GM23338 (cell line): ENCODE measurements around the gene GSAP. TPM values are rescaled to one million over a fixed set of nuclear protein-coding genes. Genes with fewer than 3 reads are reported as not detected.

Source experiments
- ATAC-seq: fragments of 200-7000 bp; cut with Tn5 transposase; 3 replicates; pipeline ENCODE4 v1.9.1; 2020
- DNase-seq: peaks from one replicate; pipeline ENCODE4 v3.0.0-alpha.2; 2015; ENCODE audit warnings: low spot score
- H2AFZ ChIP-seq: fragments of 200-600 bp; sonication (generic); 2 replicates; pipeline ENCODE4 v1.8.0; 2016; ENCODE audit warnings: antibody characterized with exemption, mild to moderate bottlenecking, moderate library complexity
- H3F3A ChIP-seq: fragments of 200-600 bp; sonication (generic); replicated peaks from 2 replicates; pipeline ENCODE4 v1.8.0; 2017; ENCODE audit warnings: antibody characterized with exemption, mixed run types, low read depth
- H3K27ac ChIP-seq: fragments of 200-600 bp; sonication (generic); 2 replicates; pipeline ENCODE4 v1.6.1; 2016; ENCODE audit warnings: low read depth
- H3K27me3 ChIP-seq: fragments of 200-600 bp; sonication (generic); 2 replicates; pipeline ENCODE4 v1.8.0; 2016; ENCODE audit warnings: mild to moderate bottlenecking, mixed run types, moderate library complexity; ENCODE audit not compliant: insufficient read depth
- H3K36me3 ChIP-seq: fragments of 200-600 bp; sonication (generic); 2 replicates; pipeline ENCODE4 v1.8.0; 2016; ENCODE audit warnings: mild to moderate bottlenecking; ENCODE audit not compliant: insufficient read depth
- H3K4me1 ChIP-seq: fragments of 200-600 bp; sonication (generic); 2 replicates; pipeline ENCODE4 v1.8.0; 2016; ENCODE audit warnings: mild to moderate bottlenecking, moderate library complexity; ENCODE audit not compliant: insufficient read depth
- H3K4me2 ChIP-seq: fragments of 200-600 bp; sonication (generic); 2 replicates; pipeline ENCODE4 v1.7.1; 2017; ENCODE audit warnings: mixed run types
- H3K4me3 ChIP-seq: fragments of 200-600 bp; sonication (generic); 2 replicates; pipeline ENCODE4 v1.6.1; 2016; ENCODE audit warnings: mixed run types
- H3K79me2 ChIP-seq: fragments of 200-600 bp; sonication (generic); replicated peaks from 2 replicates; pipeline ENCODE4 v1.8.0; 2017; ENCODE audit warnings: mild to moderate bottlenecking; ENCODE audit not compliant: insufficient read depth
- H3K9me2 ChIP-seq: fragments of 200-600 bp; sonication (generic); 2 replicates; pipeline ENCODE4 v1.8.0; 2017; ENCODE audit not compliant: insufficient read depth
- H4K20me1 ChIP-seq: fragments of 200-600 bp; sonication (generic); replicated peaks from 2 replicates; pipeline ENCODE4 v1.8.0; 2017; ENCODE audit warnings: mild to moderate bottlenecking; ENCODE audit not compliant: insufficient read depth
- H3K27ac Mint-ChIP-seq: 2 replicates; pipeline ENCODE4 v1.8.0; 2020; ENCODE audit warnings: inconsistent platforms, mild to moderate bottlenecking, moderate library complexity, mixed read lengths
- H3K27me3 Mint-ChIP-seq: 3 replicates; pipeline ENCODE4 v1.8.0; 2022; ENCODE audit warnings: low read depth, mild to moderate bottlenecking, moderate library complexity, mixed read lengths, inconsistent platforms; ENCODE audit not compliant: insufficient read depth, poor library complexity
- H3K36me3 Mint-ChIP-seq: 3 replicates; pipeline ENCODE4 v1.8.0; 2021; ENCODE audit warnings: low read depth, mild to moderate bottlenecking, inconsistent platforms, moderate library complexity, mixed read lengths
- H3K4me1 Mint-ChIP-seq: 3 replicates; pipeline ENCODE4 v1.8.0; 2020; ENCODE audit warnings: mild to moderate bottlenecking, inconsistent platforms, mixed read lengths
- H3K4me3 Mint-ChIP-seq: 3 replicates; pipeline ENCODE4 v1.8.0; 2021; ENCODE audit warnings: moderate library complexity, mild to moderate bottlenecking, inconsistent platforms, mixed read lengths
- H3K9me3 Mint-ChIP-seq: 3 replicates; pipeline ENCODE4 v1.8.0; 2020; ENCODE audit warnings: moderate library complexity, mild to moderate bottlenecking, inconsistent platforms, mixed read lengths
- CREB1 ChIP-seq: fragments of 250-450 bp; sonication (Bioruptor Pico); IDR thresholded peaks from 2 replicates; pipeline ENCODE4 v1.5.0; 2020; ENCODE audit warnings: low read depth, mild to moderate bottlenecking, moderate library complexity
- ETS1 ChIP-seq: IDR thresholded peaks from 2 replicates; pipeline ENCODE4 v1.6.1; 2016; ENCODE audit warnings: antibody characterized with exemption
- EZH2 ChIP-seq: fragments of 200-600 bp; sonication (generic); IDR thresholded peaks from one replicate; pipeline ENCODE4 v1.8.0; 2017; ENCODE audit warnings: antibody characterized with exemption, mild to moderate bottlenecking, low read depth; ENCODE audit not compliant: unreplicated experiment
- EZH2phosphoT487 ChIP-seq: fragments of 200-600 bp; sonication (generic); IDR thresholded peaks from one replicate; pipeline ENCODE4 v1.8.1; 2018; ENCODE audit warnings: antibody characterized with exemption; ENCODE audit not compliant: unreplicated experiment
- JUNB ChIP-seq: IDR thresholded peaks from one replicate; pipeline ENCODE4 v1.6.1; 2016; ENCODE audit warnings: antibody characterized with exemption; ENCODE audit not compliant: unreplicated experiment
- NANOG ChIP-seq: IDR thresholded peaks from 2 replicates; pipeline ENCODE4 v1.6.1; 2016; ENCODE audit warnings: antibody characterized with exemption, borderline replicate concordance
- POLR2AphosphoS5 ChIP-seq: IDR thresholded peaks from 2 replicates; pipeline ENCODE4 v1.6.1; 2016; ENCODE audit warnings: antibody characterized with exemption, low read depth
- REST ChIP-seq: IDR thresholded peaks from one replicate; pipeline ENCODE4 v1.6.1; 2018; ENCODE audit warnings: antibody characterized with exemption; ENCODE audit not compliant: unreplicated experiment
- STAT1 ChIP-seq: IDR thresholded peaks from one replicate; pipeline ENCODE4 v1.6.1; 2016; ENCODE audit warnings: antibody characterized with exemption; ENCODE audit not compliant: unreplicated experiment
- ZNF114 ChIP-seq: fragments of 250-450 bp; sonication (Bioruptor Pico); IDR thresholded peaks from 2 replicates; pipeline ENCODE4 v1.5.0; 2020; ENCODE audit warnings: mild to moderate bottlenecking, moderate library complexity
- ZNF331 ChIP-seq: fragments of 250-450 bp; sonication (Bioruptor Pico); IDR thresholded peaks from 2 replicates; pipeline ENCODE4 v1.5.0; 2020; ENCODE audit warnings: low read depth, mild to moderate bottlenecking, moderate library complexity
- polyA plus RNA-seq: library from polyadenylated mRNA; unstranded; fragments of >200 nt; fragmentation: Nextera tagmentation; extraction: Ambion mirVana; gene quantifications from 2 replicates; pipeline ENCODE4 v1.2.1, GENCODE V29; 2016
- total RNA-seq: library from RNA; depleted of rRNA; stranded (reverse); fragments of >200 nt; shearing (Covaris generic); gene quantifications from 2 replicates; pipeline ENCODE4 v1.2.3, GENCODE V29; 2014
- TF ChIP-seq, protein P1 (sequence below), 2 experiments: fragments of 200-600 bp in 1 of 2; sonication (generic) in 1 of 2; conservative IDR thresholded peaks; 2 replicates each; pipeline versions ENCODE4 v1.5.1 to v1.6.1; 2016 to 2017; ENCODE audit warnings: antibody characterized with exemption in 2 of 2, low read depth in 2 of 2, mild to moderate bottlenecking in 2 of 2, moderate library complexity in 1 of 2

Gene GSAP
- total and polyA plus RNA-seq, 2 experiments from 2014 or later, result 0.63 to 1.1 TPM

DNA sequence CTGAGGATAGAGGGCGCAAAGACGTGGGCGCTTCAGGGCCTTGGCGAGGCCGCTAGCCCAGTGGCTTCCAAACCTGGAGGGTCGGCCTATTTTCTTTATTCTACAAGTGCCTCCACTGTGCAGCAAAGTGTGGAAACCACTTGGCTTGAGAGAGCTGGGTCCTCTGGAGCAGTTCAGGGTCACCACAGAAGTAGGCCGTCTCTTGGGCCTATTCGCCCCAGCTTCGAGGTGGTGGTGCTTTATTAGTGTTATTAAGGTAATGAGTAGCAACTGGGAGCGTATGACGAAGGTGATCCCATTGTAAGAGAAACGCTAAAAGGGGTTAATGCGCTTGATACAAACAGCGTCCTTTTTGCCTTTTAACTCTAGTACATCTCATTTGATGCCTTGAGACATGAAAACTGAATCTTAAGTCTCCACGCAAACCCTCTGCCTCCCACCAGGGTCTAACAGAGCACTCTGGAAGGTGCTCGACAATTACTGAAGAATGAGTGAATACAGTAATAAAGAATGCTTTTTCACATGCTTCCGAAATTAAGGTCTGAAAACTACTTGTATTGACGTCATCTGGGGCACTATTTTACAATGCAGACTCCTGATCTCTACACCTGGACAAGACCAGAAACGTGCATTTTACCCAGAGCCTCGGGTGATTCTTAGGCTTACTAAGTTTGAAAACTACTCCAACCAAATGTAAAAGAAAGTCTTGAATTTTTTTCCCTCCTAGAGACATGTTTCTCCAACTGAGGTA is 647 bp upstream of the GSAP start:
- peak; percentile 24 for ATAC-seq
- peaks cover 22% of the 10 kb centered on the region for H3K27me3 Mint-ChIP-seq

DNA sequence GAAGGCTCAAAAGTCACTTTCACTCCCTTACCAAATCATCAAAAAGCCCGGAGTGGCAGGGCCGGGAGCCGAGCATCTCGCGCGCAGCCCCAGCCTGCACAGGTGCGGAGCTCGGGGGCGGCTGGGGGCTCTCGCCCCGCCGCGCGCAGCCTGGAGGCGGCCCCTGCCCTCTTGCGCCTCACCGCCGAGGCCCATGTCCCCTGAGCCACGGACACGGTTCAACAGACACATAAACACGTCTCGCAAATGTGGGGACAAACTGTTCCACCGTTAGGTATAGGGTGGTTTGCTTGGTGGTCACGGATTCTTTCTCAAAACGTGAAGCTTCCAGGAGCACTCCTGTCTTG is 700 bp downstream of the GSAP start:
- no peak overlapping the region for H3K27ac Mint-ChIP-seq
- peak overlapping the region; percentile 87 for H2AFZ ChIP-seq
- no peak for TF ChIP-seq ZNF331 (CRISPR knock-in tag)
- TF ChIP-seq EZH2phosphoT487, result no peak
- no peak for TF ChIP-seq STAT1
- no peak for TF ChIP-seq REST
- TF ChIP-seq ZNF114, result no peak
- TF ChIP-seq JUNB, result no peak
- no peak for TF ChIP-seq EZH2
- TF ChIP-seq, protein P1, sequence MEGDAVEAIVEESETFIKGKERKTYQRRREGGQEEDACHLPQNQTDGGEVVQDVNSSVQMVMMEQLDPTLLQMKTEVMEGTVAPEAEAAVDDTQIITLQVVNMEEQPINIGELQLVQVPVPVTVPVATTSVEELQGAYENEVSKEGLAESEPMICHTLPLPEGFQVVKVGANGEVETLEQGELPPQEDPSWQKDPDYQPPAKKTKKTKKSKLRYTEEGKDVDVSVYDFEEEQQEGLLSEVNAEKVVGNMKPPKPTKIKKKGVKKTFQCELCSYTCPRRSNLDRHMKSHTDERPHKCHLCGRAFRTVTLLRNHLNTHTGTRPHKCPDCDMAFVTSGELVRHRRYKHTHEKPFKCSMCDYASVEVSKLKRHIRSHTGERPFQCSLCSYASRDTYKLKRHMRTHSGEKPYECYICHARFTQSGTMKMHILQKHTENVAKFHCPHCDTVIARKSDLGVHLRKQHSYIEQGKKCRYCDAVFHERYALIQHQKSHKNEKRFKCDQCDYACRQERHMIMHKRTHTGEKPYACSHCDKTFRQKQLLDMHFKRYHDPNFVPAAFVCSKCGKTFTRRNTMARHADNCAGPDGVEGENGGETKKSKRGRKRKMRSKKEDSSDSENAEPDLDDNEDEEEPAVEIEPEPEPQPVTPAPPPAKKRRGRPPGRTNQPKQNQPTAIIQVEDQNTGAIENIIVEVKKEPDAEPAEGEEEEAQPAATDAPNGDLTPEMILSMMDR (conservative IDR thresholded peaks at IDR 0.05; ENCODE audit: low read depth in 2 of 2), result no peak
- TF ChIP-seq CREB1 (CRISPR knock-in tag), result no peak
- TF ChIP-seq ETS1, result no peak
- TF ChIP-seq NANOG, result no peak
- no peak for TF ChIP-seq POLR2AphosphoS5

More for the DNA sequence above, 647 bp upstream of the GSAP start:
- Histone ChIP-seq H3K27me3 (peaks cover 34% of the 10 kb centered on the region), H3K36me3 (no peaks in the 10 kb centered on the region), H2AFZ (peak overlapping the region; percentile 92), H3F3A (peaks cover 19% of the 10 kb centered on the region; the same call in 1 of the 2 replicates), H3K4me2 (peak overlapping the region; percentile 88), H3K4me3 (peak overlapping the region; percentile 64), H3K27ac (no peak overlapping the region), H4K20me1 (no peaks in the 10 kb centered on the region), H3K79me2 (no peaks in the 10 kb centered on the region), H3K4me1 (peaks cover 37% of the 10 kb centered on the region), H3K9me2 (no peaks in the 10 kb centered on the region)
- peak overlapping the region; percentile 66 for H3K4me3 Mint-ChIP-seq
- H3K9me3 Mint-ChIP-seq, result no peaks in the 10 kb centered on the region
- TF ChIP-seq JUNB, result no peak
- TF ChIP-seq, protein P1 (conservative IDR thresholded peaks at IDR 0.05; ENCODE audit: low read depth in 2 of 2), result peak in 1 of 2 experiments; percentile 30; a peak in 2 of 4 replicates
- no peak for TF ChIP-seq STAT1
- TF ChIP-seq CREB1 (CRISPR knock-in tag), result no peak
- H3K36me3 Mint-ChIP-seq, result no peaks in the 10 kb centered on the region
- H3K4me1 Mint-ChIP-seq, result peaks cover 48% of the 10 kb centered on the region
- no peak overlapping the region for H3K27ac Mint-ChIP-seq
- DNase-seq, result no peak

More for the DNA sequence above, 700 bp downstream of the GSAP start:
- peaks cover 34% of the 10 kb centered on the region for H3K27me3 ChIP-seq
- H3K4me3 ChIP-seq, result peak overlapping the region; percentile 64
- H3K36me3 Mint-ChIP-seq, result no peaks in the 10 kb centered on the region
- H3K27ac ChIP-seq, result no peak overlapping the region
- no peaks in the 10 kb centered on the region for H3K36me3 ChIP-seq
- DNase-seq, result peak; percentile 43
- H3K9me2 ChIP-seq, result no peaks in the 10 kb centered on the region
- peak; percentile 57 for ATAC-seq
- H3K9me3 Mint-ChIP-seq, result no peaks in the 10 kb centered on the region
- peaks cover 19% of the 10 kb centered on the region; the same call in 1 of the 2 replicates for H3F3A ChIP-seq
- peaks cover 42% of the 10 kb centered on the region for H3K4me1 Mint-ChIP-seq
- H3K4me3 Mint-ChIP-seq, result peak overlapping the region; percentile 66
- peak overlapping the region; percentile 88 for H3K4me2 ChIP-seq
- peaks cover 18% of the 10 kb centered on the region for H3K27me3 Mint-ChIP-seq
- H3K79me2 ChIP-seq, result no peaks in the 10 kb centered on the region
- H3K4me1 ChIP-seq, result peaks cover 37% of the 10 kb centered on the region
- no peaks in the 10 kb centered on the region for H4K20me1 ChIP-seq
